ENCODE measurements around the gene BRPF3. TPM values are rescaled to one million over a fixed set of nuclear protein-coding genes. Genes with fewer than 3 reads are reported as not detected.

The BRPF3 gene
- total and polyA plus RNA-seq, 2 of the 13 experiments (the other 11 are each of a cell fraction or from before 2014, with no cell fraction given), result 12.3 to 22.9 TPM

- H3K79me2 ChIP-seq (ENCODE audit: insufficient read depth, low read length), result no peaks in the 10 kb centered on the region
- H3K36me3 ChIP-seq (replicated peaks in 1 of 2; ENCODE audit: control insufficient read depth in 1 of 2, insufficient read depth in 2 of 2, low read length in 2 of 2), result no peaks in the 10 kb centered on the region
- no TSS peak for BruUV-seq (replicated peaks)
- ATAC-seq (no peak), FAIRE-seq (no peak), DNase-seq (ENCODE audit: low spot score) (no peak)
- H3K27ac ChIP-seq (ENCODE audit: extremely low read length, insufficient read depth, low read length), result no peak overlapping the region
- in situ Hi-C loops (cut with HindIII; ENCODE audit: extremely low pct_ligation_motif_present, low pct_unique_long_range_greater_than_20kb) (no loop called here), intact Hi-C loops (cut with micrococcal nuclease; ENCODE audit: unreplicated experiment) (no loop called here)
- H3K4me1 ChIP-seq (ENCODE audit: insufficient read depth, low read length), result peaks cover 66% of the 10 kb centered on the region
- H3K27me3 ChIP-seq (ENCODE audit: control insufficient read depth in 1 of 2, insufficient read depth in 2 of 2, low read length in 2 of 2), result no peaks in the 10 kb centered on the region
- H2AFZ ChIP-seq (ENCODE audit: low read length), result no peak overlapping the region
- no peaks in the 10 kb centered on the region for H3K9me3 ChIP-seq (ENCODE audit: low read length)
- no peaks in the 10 kb centered on the region for H4K20me1 ChIP-seq (ENCODE audit: insufficient read depth, low read length)
- CTCF ChIA-PET (ENCODE audit: low intra/inter-chr PET ratio, low total read pairs), result no interaction called here
- H3K4me3 ChIP-seq (replicated peaks in 1 of 3; ENCODE audit: insufficient read depth in 1 of 3, low read depth in 2 of 3, low read length in 3 of 3), result no peak overlapping the region
- no peak overlapping the region for H3K4me2 ChIP-seq (ENCODE audit: low read depth, low read length)
- WGBS (ENCODE audit: low lambda C conversion rate), result 57% methylated on average over 3 of the region's 3 CpGs
- no peak overlapping the region for H3K9ac ChIP-seq (ENCODE audit: insufficient read depth, low read depth, low read length)
- TF ChIP-seq FIP1L1 (IDR thresholded peaks at IDR 0.05; ENCODE audit: borderline replicate concordance, insufficient read depth, low read depth, low read length), result no peak
- TF ChIP-seq PREB (CRISPR knock-in tag; IDR thresholded peaks at IDR 0.05), result no peak
- TF ChIP-seq ZNF768 (CRISPR knock-in tag; IDR thresholded peaks at IDR 0.05), result peak; percentile 89
- no peak for TF ChIP-seq TOE1 (CRISPR knock-in tag; IDR thresholded peaks at IDR 0.05)
- TF ChIP-seq SALL1 (CRISPR knock-in tag; IDR thresholded peaks at IDR 0.05), result no peak
- TF ChIP-seq EZH2 (conservative IDR thresholded peaks at IDR 0.05; ENCODE audit: low read depth, low read length), result no peak
- POLR2A ChIA-PET, result interaction anchor here (1.5 kb wide), 1 partner anchor 216 kb away, joined by 4 read pairs; the partner anchor contains the start of gene MAPK14
These were observed 47.1 kb downstream of the BRPF3 start for GRCh38 chr6:36243562-36244212.

Measured in HepG2 (cell line).